ENCODE data around the gene CAB39. TPM values are rescaled to one million over a fixed set of nuclear protein-coding genes. Genes with fewer than 3 reads are reported as not detected.

Gene CAB39
- 73.8 TPM for total RNA-seq

DNA sequence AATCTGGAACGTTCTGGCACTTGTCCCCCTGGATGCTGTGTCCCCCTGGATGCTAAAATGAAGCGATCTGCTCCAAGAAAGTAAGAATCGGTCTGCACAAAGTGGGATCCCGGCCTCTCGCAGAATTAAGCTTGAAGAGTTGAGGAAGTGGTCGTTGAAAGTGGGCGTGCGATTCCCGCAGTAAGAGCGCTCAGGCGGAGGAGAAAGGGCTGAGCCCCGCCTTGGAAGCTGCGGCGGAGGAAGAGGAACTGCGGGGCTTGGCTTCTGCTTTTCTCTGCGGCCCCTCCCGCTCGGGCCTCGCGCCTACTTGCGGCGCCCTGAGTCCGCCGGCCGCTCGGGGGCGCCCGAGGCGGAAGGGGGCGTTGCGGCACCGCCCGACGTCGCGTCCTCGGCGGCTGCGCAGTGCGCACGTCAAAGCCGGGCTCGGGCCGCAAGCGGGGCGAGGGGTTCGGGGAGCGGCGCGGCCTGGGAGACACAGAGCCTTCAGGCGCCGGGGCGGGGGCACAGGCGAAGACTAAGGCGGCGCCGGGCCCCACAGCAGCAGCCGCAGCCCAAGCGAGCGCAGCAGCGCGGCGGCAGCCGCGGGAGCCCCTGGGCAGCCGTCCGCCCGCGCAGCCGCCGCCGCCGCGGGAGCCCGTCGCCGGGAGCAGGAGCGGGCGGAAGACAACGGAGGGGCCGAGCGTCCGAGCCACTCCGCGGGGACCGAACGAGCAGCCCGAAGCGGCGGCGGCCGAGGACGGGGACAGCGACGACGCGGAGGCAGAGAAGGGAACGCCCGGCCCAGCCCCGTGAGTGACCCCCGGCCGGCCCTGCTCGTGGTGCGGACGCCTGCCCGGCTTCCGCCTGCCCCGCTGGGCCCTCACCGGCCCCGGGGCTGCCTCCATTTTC, at the start of gene CAB39:
Gene CAB39, plus strand, starts transcription at position 400 of the 888 bp plus-strand sequence. CDS start 47,160 bp downstream, outside the sequence.
- DNase-seq (ENCODE audit: low spot score) = peak; percentile 88

GRCh38 chr2:230664128-230664527, 48.5 kb upstream of the CAB39 start:
- no peak for DNase-seq (ENCODE audit: low spot score)

GRCh38 chr2:230664844-230665243, 47.8 kb upstream of the CAB39 start:
- no peak for DNase-seq (ENCODE audit: low spot score)

DNA sequence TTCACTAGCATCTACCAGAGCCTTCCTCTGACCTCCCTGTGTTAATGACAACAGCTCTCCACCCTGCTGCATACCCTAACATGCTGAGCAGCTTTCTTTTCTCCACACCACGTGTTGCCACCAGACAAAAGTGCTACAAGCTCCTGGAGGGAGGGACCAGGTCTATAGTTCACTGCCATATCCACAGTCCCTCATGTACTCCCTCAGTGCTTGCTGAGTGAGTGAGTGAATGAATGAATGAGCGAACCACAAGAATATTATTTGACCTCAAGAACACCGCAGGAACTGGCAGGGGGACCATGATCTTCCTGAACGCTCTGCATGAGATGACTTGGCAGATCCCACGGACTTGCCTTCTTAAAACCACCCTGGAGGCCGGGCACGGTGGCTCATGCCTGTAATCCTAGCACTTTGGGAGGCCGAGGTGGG, 47.4 kb upstream of the CAB39 start:
- no peak for DNase-seq (ENCODE audit: low spot score)

DNA sequence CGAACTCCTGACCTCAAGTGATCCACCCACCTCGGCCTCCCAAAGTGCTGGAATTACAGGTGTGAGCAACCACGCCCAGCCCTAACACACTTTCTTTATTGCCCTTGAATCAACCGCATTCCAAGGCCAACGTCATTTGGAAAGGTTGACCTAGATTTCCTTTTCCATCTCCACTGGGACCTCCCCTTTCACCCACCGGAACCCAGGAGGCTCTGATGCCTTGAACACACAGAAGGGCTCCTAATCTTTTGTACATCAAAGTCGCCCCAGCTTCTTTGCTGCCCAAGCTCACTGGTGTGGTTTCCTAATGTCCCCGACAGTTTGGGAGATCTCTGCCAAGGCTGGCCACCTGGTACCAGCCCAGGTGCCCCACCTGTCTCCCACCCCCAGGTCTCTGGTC, 46.2 kb upstream of the CAB39 start:
- DNase-seq (ENCODE audit: low spot score) = no peak

GRCh38 chr2:230666885-230667712, 45.5 kb upstream of the CAB39 start:
- DNase-seq (ENCODE audit: low spot score) = no peak

DNA sequence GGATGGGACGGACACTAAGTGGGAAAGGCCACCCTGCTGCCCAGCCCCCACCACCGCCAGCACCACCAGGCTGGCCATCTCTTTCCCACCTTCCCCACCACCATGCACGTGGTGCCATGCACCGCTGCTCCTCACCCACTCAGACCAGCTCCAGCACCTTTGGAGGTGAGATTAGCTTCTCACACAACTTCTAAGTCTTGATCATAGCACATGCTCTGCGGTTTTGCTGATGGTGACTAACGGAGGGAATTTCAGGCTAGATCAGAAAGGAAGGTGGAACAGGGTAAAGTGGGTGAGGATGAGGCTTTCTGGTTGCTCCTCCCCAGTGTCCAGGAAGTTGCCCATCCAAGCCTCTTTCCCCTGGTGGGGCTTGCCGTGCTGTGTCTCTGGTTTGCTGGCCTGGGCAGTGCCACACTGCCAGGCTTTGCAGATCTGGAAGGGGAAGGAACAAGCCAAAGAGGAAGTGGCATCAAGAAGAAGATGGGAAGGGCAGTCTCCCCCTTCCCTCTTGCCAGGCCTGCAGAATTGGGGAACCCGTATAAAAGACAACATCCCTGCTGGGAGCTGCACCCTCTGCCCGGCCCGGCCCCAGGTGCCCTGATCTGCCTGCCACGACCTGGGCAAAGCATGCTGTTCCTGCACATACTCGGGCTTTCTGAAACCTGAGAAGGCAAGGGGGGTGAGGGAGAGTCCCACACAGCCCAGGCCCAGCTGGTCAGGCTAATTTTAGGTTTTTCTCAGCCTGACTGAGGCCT, 44.3 kb upstream of the CAB39 start:
- DNase-seq (ENCODE audit: low spot score) = no peak

GRCh38 chr2:230668939-230669303, 43.7 kb upstream of the CAB39 start:
- no peak for DNase-seq (ENCODE audit: low spot score)

- DNase-seq (ENCODE audit: low spot score) = no peak
These were observed 43.2 kb upstream of the CAB39 start for GRCh38 chr2:230669386-230669950.

GRCh38 chr2:230671117-230671516, 41.5 kb upstream of the CAB39 start:
- DNase-seq (ENCODE audit: low spot score) = no peak

- DNase-seq (ENCODE audit: low spot score) = no peak
These were observed 39.8 kb upstream of the CAB39 start for GRCh38 chr2:230672836-230673235.

GRCh38 chr2:230674401-230674800, 38.2 kb upstream of the CAB39 start:
- DNase-seq (ENCODE audit: low spot score) = no peak

DNA sequence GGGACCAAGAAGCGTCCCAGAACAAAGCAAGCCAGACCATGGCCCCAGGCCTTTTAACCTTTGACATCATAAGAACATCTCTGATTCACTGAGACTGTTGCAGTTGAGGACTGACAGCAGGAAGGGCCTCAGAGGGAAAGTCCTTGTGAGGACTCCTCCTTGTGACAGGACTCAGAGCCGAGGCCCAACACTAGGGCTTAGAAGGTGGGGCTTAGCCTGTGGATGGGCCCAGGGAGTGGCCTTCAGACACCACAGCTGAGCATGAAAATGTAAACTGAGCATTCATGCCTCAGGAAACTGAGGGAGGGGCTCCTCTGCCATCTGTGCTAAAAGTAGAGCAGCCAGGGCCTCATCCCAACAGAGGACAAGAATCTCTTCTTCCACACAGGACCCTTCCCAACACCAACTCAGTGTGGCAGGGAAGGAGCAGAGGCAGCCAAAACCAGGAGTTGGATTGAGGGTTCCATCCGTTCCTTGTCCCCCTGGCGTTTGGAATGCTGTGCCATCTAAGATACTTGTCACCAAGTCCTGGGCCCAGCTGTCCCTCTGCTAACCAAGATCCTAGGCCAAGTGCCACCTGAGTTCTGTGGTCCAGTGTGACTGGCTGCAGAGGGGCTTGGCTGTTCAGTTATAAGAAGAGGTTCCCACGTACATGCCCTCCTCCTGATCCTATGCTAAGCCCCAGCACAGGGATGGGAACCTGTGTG, 37.5 kb upstream of the CAB39 start:
- no peak for DNase-seq (ENCODE audit: low spot score)

GRCh38 chr2:230676546-230676945, 36.1 kb upstream of the CAB39 start:
- DNase-seq (ENCODE audit: low spot score) = no peak

- DNase-seq (ENCODE audit: low spot score) = no peak
These were observed 35.3 kb upstream of the CAB39 start for GRCh38 chr2:230677201-230677946.

- no peak for DNase-seq (ENCODE audit: low spot score)
These were observed 34.6 kb upstream of the CAB39 start for GRCh38 chr2:230678018-230678417.

DNA sequence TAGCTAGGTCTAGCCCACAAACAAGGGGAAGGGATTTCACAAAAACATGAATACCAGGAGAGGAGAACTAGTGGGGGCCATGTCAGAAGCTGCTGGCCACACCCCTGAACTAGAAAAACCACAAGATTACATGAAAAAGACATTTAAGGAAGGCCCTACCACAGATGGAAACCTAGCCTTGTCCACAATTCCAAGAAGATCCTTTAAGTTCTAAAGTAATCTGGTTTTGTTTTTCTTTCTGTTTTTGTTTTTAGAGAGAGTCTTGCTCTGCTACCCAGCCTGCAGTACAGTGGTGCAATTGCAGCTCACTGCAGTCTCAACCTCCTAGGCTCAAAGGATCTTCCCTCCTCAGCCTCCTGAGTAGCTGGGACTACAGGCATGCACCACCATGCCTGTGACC, 34.2 kb upstream of the CAB39 start:
- DNase-seq (ENCODE audit: low spot score) = no peak

DNA sequence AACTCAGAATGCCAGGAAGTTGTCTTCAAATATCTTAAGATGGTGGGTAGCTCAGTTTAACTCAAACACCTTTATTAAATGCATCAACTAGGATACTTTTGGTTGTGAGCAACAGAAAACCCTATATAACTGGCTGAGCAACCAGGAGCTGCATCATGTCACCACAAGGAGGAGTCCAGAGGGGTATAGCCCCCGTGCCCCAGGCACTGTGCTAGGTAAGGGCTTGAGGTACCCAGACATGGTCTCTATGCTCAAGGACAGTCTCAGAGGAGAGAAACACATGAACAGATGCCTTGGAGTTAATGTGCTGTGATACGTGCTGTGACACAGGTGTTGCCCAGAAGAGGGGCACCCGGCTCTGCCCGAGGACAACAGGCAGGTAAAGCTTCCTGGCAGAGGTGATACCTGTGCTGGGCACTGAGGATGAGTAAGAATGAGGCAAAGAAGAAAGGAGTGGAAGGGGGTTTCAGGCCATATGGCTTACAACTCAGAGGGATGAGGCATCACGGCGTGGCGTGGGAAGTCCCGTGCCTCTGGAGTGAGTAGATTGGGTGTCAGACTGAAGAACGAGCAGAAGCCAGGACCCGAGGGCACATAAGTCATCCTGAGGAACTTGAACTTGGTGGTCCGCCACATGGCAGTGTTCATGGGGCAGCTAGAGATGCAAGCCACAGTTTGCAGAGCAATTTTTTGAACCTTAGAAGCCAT, 32.0 kb upstream of the CAB39 start:
- DNase-seq (ENCODE audit: low spot score) = no peak

DNA sequence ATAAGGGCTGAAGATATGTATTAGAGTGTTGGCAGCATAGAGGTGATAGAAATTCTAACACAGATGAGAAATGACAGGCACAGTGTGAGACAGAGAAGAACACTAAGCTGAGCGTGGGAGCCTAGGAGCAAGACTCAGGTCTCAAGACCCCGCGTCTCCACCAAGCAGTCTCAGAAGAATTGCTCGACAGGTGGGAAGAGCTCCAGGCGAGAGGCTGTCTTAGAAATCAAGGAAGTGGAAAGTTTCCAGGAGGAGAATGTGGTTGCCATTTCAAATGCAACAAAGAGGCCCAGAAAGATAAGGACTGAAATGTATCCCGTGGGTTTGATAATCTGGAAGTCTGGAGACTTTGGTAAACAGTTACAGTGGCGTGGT, 31.5 kb upstream of the CAB39 start:
- no peak for DNase-seq (ENCODE audit: low spot score)

DNA sequence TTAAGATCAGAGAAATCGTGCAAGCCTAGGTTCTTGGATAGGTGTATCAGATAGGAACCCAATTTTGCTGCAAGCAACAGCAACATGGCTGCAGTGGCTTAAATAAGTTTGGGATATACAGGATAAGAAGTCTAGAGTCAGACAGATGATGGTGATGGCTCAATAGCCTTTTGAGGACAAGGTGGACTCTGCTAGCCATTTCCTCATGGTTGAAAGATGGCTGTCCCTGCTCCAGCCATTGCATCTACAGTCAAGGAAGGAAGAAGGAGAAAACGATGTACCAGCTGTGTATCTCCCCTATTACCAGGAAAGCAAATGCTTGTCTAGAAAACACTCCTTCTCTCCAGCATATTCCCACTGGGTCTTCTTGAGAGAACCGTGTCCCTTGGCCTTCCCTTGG, 30.1 kb upstream of the CAB39 start:
- DNase-seq (ENCODE audit: low spot score) = no peak

Data from mucosa of gallbladder (tissue), 1 donor.